ENCODE measurements around the gene TMC2. TPM values are rescaled to one million over a fixed set of nuclear protein-coding genes. Genes with fewer than 3 reads are reported as not detected.

TMC2 gene, protein sequence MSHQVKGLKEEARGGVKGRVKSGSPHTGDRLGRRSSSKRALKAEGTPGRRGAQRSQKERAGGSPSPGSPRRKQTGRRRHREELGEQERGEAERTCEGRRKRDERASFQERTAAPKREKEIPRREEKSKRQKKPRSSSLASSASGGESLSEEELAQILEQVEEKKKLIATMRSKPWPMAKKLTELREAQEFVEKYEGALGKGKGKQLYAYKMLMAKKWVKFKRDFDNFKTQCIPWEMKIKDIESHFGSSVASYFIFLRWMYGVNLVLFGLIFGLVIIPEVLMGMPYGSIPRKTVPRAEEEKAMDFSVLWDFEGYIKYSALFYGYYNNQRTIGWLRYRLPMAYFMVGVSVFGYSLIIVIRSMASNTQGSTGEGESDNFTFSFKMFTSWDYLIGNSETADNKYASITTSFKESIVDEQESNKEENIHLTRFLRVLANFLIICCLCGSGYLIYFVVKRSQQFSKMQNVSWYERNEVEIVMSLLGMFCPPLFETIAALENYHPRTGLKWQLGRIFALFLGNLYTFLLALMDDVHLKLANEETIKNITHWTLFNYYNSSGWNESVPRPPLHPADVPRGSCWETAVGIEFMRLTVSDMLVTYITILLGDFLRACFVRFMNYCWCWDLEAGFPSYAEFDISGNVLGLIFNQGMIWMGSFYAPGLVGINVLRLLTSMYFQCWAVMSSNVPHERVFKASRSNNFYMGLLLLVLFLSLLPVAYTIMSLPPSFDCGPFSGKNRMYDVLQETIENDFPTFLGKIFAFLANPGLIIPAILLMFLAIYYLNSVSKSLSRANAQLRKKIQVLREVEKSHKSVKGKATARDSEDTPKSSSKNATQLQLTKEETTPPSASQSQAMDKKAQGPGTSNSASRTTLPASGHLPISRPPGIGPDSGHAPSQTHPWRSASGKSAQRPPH
- total RNA-seq = not detected in 2 replicates

GRCh38 chr20:2536560-2536986 is at the start of gene TMC2:
TMC2 (plus strand) TSS chr20:2536573; CDS start chr20:2536622, 49 bp downstream.

DNA sequence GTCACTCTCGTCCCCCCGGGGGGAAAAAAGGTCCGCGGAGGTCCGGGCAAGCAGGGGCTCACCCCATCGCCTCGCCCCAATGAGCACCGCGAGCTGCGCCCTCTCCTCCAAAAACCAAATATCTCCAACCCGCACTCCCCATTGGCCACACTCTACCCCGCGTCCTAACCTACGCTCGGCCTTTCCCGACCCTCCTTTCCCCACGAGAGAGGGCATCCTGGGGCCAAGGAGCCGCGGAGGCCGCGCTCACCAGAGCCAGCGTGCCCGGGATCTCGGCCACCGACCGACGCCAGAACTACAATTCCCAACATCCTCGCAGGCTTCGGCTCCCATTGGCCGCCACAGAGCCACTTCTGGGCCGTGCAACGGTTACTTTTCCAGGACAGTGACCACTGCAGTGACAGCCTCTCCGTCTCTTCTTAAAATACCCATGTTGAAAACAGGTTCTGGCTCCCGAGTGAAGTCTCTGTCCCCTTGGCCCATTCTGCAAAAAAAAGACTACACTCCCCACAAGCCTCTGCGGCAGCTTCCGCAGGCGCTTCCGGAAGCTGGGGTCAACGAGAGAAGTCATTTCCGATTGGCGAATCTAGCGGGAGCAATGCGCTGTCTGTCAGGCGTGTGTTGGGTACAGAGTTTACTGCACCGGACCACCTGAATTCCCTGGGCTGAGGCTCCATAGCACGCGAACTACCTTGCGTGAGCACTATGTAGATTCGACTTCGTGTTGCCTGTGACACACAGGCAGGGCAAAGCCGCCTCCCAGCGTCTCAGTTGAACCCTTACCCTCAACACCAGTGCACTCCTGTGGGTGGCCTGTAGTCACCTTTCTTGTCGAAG is 27.5 kb upstream of the TMC2 start, which contains the start of gene ZNF343:
ZNF343 (minus strand) TSS at position 285 of the 837 bp plus-strand sequence. CDS start 15,020 bp downstream, outside the sequence.

GRCh38 chr20:2651772-2652723 is 115.7 kb downstream of the TMC2 start, which contains the start of gene NOP56:
NOP56 (plus strand) TSS chr20:2652632; CDS start chr20:2652661, 29 bp downstream.

DNA sequence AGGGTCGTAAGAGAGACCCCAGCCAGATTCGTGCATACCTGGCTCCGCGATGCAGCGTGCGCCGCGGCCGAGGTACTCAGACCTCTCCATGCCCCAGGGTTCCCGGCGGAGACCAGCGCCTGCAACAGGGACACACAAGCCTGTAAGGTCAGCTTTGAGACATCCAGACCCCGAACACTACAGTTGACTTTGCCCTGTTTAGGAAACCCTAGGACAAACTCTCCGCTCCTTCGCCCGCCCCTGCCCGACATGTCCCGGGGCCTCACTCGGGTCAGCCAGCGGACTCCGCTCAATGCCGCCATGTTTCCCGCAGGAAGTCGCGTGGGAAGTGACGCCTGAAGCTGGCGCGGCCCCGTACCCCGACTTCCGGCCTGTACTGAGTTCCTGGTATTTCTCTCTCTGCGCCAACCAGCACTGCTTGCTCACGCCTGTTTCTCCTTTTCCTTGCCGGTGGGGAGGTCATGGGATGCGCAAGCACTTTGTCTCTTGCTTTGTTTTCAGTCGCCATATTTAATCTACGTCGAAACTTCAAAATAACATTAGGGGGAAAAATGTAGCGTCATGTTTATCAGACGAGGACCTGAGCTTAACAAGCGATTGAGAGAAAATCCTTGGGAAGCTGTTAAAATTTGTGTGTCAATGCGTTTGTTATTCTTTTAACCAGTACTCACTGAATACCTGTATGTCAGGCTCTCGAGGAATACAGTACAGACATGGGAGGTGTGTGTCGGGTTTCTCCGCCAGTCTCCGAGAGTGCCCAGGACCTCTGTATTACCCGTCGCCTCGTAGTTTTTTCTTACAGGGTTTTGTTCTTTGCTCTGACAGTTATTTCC is 127.7 kb downstream of the TMC2 start, which contains the start of gene IDH3B:
IDH3B (minus strand) TSS at position 330 of the 833 bp plus-strand sequence; CDS start at position 302, 28 bp downstream.

Small RNAs within 50 kb of the gene (small RNA-seq; reads per million reads assigned to genes)
- gene SNORA51 = not detected
- gene SNORD110 = not detected
- gene SNORD56 = not detected
- gene SNORD57 = not detected
- not detected for gene SNORD86

Other genes starting within 250 kb of the TMC2 start
- 0.39 and 0.43 TPM in 2 replicates for gene TGM3, start 240.6 kb upstream of the TMC2 start, total RNA-seq
- gene TGM6, start 155.7 kb upstream of the TMC2 start, total RNA-seq = not detected in 2 replicates
- gene SNRPB, start 65.8 kb upstream of the TMC2 start, total RNA-seq = 79.1 and 92.8 TPM in 2 replicates
- gene ZNF343, start 27.7 kb upstream of the TMC2 start, total RNA-seq = 7.4 and 18.9 TPM in 2 replicates
- 61.9 and 66.6 TPM in 2 replicates for gene NOP56, start 116.1 kb downstream of the TMC2 start, total RNA-seq
- 66.7 and 72.4 TPM in 2 replicates for gene IDH3B, start 127.6 kb downstream of the TMC2 start, total RNA-seq
- gene EBF4, start 156.2 kb downstream of the TMC2 start, total RNA-seq = 0.76 and 1.3 TPM in 2 replicates

Measured in articular chondrocyte of knee joint (primary cell).